GM12801 (cell line): ENCODE results near the gene UBE2Q1.

ENCODE experiments used
- TF ChIP-seq, protein P1 (sequence below): IDR thresholded peaks from one replicate; pipeline ENCODE4 v1.5.1; 2011; ENCODE audit warnings: control low read depth; ENCODE audit not compliant: insufficient read length; ENCODE audit errors: extremely low read depth

UBE2Q1 gene

GRCh38 chr1:154501423-154502065 is 56.9 kb downstream of the UBE2Q1 start:
- TF ChIP-seq, protein P1, sequence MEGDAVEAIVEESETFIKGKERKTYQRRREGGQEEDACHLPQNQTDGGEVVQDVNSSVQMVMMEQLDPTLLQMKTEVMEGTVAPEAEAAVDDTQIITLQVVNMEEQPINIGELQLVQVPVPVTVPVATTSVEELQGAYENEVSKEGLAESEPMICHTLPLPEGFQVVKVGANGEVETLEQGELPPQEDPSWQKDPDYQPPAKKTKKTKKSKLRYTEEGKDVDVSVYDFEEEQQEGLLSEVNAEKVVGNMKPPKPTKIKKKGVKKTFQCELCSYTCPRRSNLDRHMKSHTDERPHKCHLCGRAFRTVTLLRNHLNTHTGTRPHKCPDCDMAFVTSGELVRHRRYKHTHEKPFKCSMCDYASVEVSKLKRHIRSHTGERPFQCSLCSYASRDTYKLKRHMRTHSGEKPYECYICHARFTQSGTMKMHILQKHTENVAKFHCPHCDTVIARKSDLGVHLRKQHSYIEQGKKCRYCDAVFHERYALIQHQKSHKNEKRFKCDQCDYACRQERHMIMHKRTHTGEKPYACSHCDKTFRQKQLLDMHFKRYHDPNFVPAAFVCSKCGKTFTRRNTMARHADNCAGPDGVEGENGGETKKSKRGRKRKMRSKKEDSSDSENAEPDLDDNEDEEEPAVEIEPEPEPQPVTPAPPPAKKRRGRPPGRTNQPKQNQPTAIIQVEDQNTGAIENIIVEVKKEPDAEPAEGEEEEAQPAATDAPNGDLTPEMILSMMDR: no peak

- TF ChIP-seq, protein P1: no peak
These were observed 57.9 kb downstream of the UBE2Q1 start for GRCh38 chr1:154500533-154500932.

- TF ChIP-seq, protein P1: no peak
These were observed 59.0 kb downstream of the UBE2Q1 start for GRCh38 chr1:154499446-154499845.
